Measurements from ENCODE around the gene ANTXR1. TPM values are rescaled to one million over a fixed set of nuclear protein-coding genes. Genes with fewer than 3 reads are reported as not detected.

Gene ANTXR1
- total and polyA plus RNA-seq, 9 of the 15 experiments (the other 6 are each of a cell fraction or from before 2014, with no cell fraction given), result 0.07 to 1.00 (median 0.54) TPM

GRCh38 chr2:69192176-69192945 is 179.4 kb downstream of the ANTXR1 start:
- peak; percentile 63 for ATAC-seq

GRCh38 chr2:69195706-69196105 is 182.7 kb downstream of the ANTXR1 start:
- H3K9ac ChIP-seq (ENCODE audit: insufficient read depth in 1 of 2, low read depth in 2 of 2, low read length in 2 of 2), result no peak overlapping the region
- CTCF ChIA-PET (ENCODE audit: low intra/inter-chr PET ratio), result no interaction called here
- ATAC-seq, result no peak
- H3K4me3 ChIP-seq, result no peak overlapping the region
- no peaks in the 10 kb centered on the region for H3K9me1 ChIP-seq (ENCODE audit: control insufficient read depth, insufficient read depth, low read length)
- no peak for DNase-seq (ENCODE audit: extremely low read depth in 1 of 4, low spot score in 3 of 4)
- intact Hi-C loops (cut with micrococcal nuclease), result no loop called here
- no peak overlapping the region for H3K27ac ChIP-seq (ENCODE audit: extremely low read depth, low read depth, low read length)
- no peaks in the 10 kb centered on the region; the same call in 1 of the 2 replicates for H4K20me1 ChIP-seq (replicated peaks; ENCODE audit: control insufficient read depth, insufficient read depth, low read length)
- TF ChIP-seq PURB (CRISPR knock-in tag; IDR thresholded peaks at IDR 0.05; ENCODE audit: low read depth) (no peak), CBFA2T2 (conservative IDR thresholded peaks at IDR 0.05) (no peak), ZNF3 (CRISPR knock-in tag; IDR thresholded peaks at IDR 0.05) (no peak), DDX20 (tag; IDR thresholded peaks at IDR 0.05; ENCODE audit: low read depth) (no peak), KLF10 (CRISPR knock-in tag; IDR thresholded peaks at IDR 0.05) (no peak), ZNF121 (CRISPR knock-in tag; conservative IDR thresholded peaks at IDR 0.05) (no peak)
- H3K27me3 ChIP-seq (ENCODE audit: control insufficient read depth in 2 of 2, insufficient read depth in 2 of 2, low read length in 2 of 2), result peaks cover 14 to 21% of the 10 kb centered on the region in 2 experiments
- no peaks in the 10 kb centered on the region for H3K9me3 ChIP-seq (replicated peaks; ENCODE audit: control insufficient read depth, insufficient read depth, low read depth, low read length)
- POLR2A ChIA-PET, result no interaction called here
- BruUV-seq (replicated peaks), result no TSS peak
- H3K79me2 ChIP-seq (ENCODE audit: control insufficient read depth, insufficient read depth, low read length), result no peaks in the 10 kb centered on the region
- FAIRE-seq, result no peak
- no peaks in the 10 kb centered on the region for H3K4me1 ChIP-seq (replicated peaks in 1 of 2; ENCODE audit: control insufficient read depth in 2 of 2, insufficient read depth in 2 of 2, low read length in 2 of 2)
- in situ Hi-C loops (cut with MboI), result no loop called here
- no peak overlapping the region for H3K4me2 ChIP-seq (ENCODE audit: insufficient read depth, low read length)
- no peaks in the 10 kb centered on the region for H3K36me3 ChIP-seq (ENCODE audit: control insufficient read depth, insufficient read depth, low read length)
- no peak overlapping the region for H2AFZ ChIP-seq (ENCODE audit: low read depth, low read length)

More at GRCh38 chr2:69192176-69192945, 179.4 kb downstream of the ANTXR1 start:
- in situ Hi-C loops (cut with MboI) (no loop called here), intact Hi-C loops (cut with micrococcal nuclease) (no loop called here)
- H3K27ac ChIP-seq (ENCODE audit: extremely low read depth, low read depth, low read length), result no peak overlapping the region
- no peaks in the 10 kb centered on the region for H4K20me1 ChIP-seq (replicated peaks; ENCODE audit: control insufficient read depth, insufficient read depth, low read length)
- H3K27me3 ChIP-seq (ENCODE audit: control insufficient read depth in 2 of 2, insufficient read depth in 2 of 2, low read length in 2 of 2), result peaks cover 19 to 33% of the 10 kb centered on the region in 2 experiments
- no peak overlapping the region for H3K4me2 ChIP-seq (ENCODE audit: insufficient read depth, low read length)
- no peaks in the 10 kb centered on the region for H3K79me2 ChIP-seq (ENCODE audit: control insufficient read depth, insufficient read depth, low read length)
- 0 out of 2 replicates have a peak, but pooled peaks have one; percentile 10 for TF ChIP-seq MAFG (tag; conservative IDR thresholded peaks at IDR 0.05)
- TF ChIP-seq SIN3A (IDR thresholded peaks at IDR 0.05; ENCODE audit: borderline replicate concordance in 2 of 2, control insufficient read depth in 1 of 2, low read depth in 2 of 2, low read length in 2 of 2), result no peak
- 0 out of 2 replicates have a peak, but pooled peaks have one; percentile 29 for TF ChIP-seq ZNF316 (IDR thresholded peaks at IDR 0.05)
- no peak for TF ChIP-seq CBFA2T3 (IDR thresholded peaks at IDR 0.05)
- no peak overlapping the region for H3K9ac ChIP-seq (ENCODE audit: insufficient read depth in 1 of 2, low read depth in 2 of 2, low read length in 2 of 2)
- no peak overlapping the region for H2AFZ ChIP-seq (ENCODE audit: low read depth, low read length)
- FAIRE-seq, result no peak
- BruUV-seq (replicated peaks), result no TSS peak
- no peak for DNase-seq (ENCODE audit: extremely low read depth in 1 of 4, low spot score in 3 of 4)
- H3K4me3 ChIP-seq, result no peak overlapping the region
- CTCF ChIA-PET (ENCODE audit: low intra/inter-chr PET ratio), result no interaction called here
- WGBS (ENCODE audit: insufficient coverage, low coverage, missing lambda C conversion rate), result 0% methylated on average over 11 of the region's 11 CpGs
- no peaks in the 10 kb centered on the region for H3K4me1 ChIP-seq (replicated peaks in 1 of 2; ENCODE audit: control insufficient read depth in 2 of 2, insufficient read depth in 2 of 2, low read length in 2 of 2)
- POLR2A ChIA-PET, result interaction anchor here (2.0 kb wide), 1 partner anchor 13 kb away, joined by 5 read pairs; no protein-coding TSS in a partner anchor
- no peaks in the 10 kb centered on the region for H3K36me3 ChIP-seq (ENCODE audit: control insufficient read depth, insufficient read depth, low read length)
- no peaks in the 10 kb centered on the region for H3K9me3 ChIP-seq (replicated peaks; ENCODE audit: control insufficient read depth, insufficient read depth, low read depth, low read length)
- H3K9me1 ChIP-seq (ENCODE audit: control insufficient read depth, insufficient read depth, low read length), result no peaks in the 10 kb centered on the region
